GM18870 (cell line): Measurements from ENCODE around the gene HJURP.

Source experiments
- ATAC-seq: cut with Tn5 transposase; IDR thresholded peaks from one replicate; pipeline ENCODE4 v1.9.1; 2021; ENCODE audit warnings: moderate library complexity; ENCODE audit not compliant: unreplicated experiment

Gene HJURP

DNA sequence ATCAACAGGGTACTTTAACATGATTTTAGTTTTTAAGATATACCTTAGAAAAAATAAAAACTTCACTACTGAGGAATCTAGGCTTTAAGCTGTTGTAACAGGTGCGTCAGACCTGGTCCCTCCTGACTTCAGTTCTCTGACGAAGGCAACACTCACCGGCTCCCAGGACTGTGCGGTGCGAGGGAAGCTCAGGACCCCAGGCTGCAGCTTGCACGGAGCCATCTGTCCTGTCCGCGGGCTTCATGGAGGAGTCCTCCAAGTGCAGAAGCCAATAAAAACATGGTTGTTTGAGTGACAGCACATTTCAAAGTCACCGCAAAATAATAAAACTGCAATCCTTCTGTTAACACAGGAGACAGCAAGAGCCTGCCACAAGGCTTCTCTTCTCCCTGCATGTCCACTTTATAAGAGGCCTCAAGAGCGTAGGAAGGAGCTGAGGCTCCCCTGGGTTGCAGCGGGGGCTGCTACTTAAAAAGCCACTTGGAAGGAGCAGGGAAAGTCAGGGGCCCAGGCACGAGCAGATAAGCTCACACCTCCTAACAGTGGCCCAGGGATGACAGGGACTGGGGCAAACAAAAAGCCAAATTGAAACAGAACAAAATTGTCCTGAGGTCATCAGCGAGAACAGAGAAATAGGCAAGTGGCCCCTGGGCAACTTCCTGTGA lies 4.6 kb downstream of the HJURP start:
- ATAC-seq, result no peak

DNA sequence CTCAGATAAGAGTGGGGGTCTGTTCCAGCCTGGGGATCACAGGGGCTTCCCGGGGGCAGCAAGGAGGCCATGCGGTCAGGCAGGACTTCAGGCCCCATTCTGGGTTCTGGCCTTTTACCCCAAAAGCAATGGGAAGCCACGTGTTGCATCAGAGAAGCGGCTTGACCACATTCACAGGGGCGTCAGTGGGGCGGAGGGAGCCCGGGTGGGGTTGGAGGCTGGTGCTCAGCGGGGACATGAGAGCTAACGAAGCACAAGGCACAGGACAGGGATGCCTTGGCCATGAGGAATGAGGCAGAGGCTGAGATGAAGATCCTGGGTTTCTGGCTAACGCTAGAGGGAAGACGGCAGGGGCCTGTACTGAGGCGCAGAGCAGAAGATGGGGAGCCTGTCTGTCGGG lies 6.1 kb downstream of the HJURP start:
- no peak for ATAC-seq

- ATAC-seq, result no peak
These were observed 7.0 kb downstream of the HJURP start for GRCh38 chr2:233847248-233847898.

GRCh38 chr2:233846387-233847247 lies 7.7 kb downstream of the HJURP start:
- no peak for ATAC-seq

DNA sequence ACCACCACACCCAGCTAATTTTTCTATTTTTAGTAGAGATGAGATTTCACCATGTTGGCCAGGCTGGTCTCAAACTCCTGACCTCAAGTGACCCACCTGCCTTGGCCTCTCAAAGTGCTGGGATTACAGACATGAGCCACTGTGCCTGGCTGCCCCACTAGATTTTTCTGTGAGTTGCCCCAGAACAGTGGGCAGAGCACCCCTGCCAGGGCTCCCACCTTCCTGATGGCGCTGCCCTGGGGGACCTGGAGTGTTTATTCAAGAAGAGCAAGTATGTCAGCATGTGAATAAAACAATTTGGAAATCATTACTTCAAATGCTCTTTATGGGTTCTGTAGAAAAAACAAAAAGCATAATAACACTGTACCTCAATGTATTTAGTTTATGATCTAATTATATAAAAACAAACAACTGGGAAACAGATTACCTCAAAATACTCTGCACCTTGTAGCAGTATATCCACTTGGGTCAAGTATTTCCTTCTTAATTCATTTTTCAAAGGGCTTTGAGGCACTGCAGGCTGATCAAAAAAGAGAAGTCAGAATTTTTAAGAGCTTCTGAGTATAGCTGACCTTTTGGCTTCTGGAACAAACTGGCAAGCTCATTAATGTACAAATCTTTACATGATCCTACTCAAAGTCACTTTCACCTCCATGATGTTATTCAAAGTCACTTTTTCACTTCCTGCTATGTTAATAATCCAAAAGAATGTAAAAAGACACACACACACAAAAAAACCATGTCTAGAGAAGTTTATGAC lies 8.9 kb downstream of the HJURP start:
- no peak for ATAC-seq

DNA sequence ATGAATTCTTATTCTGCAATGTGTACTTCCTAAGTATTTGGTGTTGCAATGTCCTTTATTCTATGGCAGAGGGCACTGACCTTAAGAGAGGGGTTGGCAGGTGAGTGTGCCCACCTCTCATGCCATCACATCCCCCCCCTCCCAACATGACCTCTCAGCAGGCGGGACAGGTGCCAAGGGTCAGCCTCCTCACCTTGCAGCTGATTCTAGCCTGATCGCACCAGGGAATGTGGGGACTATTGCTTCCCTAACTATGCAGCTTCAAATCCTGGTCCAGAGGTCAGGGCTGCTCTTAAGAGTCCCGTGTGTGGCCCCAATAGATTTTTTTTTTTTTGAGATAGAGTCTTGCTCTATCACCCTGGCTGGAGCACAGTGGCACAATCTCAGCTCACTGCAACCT lies 9.5 kb downstream of the HJURP start:
- ATAC-seq, result no peak

GRCh38 chr2:233844064-233844807 lies 10.1 kb downstream of the HJURP start:
- no peak for ATAC-seq

DNA sequence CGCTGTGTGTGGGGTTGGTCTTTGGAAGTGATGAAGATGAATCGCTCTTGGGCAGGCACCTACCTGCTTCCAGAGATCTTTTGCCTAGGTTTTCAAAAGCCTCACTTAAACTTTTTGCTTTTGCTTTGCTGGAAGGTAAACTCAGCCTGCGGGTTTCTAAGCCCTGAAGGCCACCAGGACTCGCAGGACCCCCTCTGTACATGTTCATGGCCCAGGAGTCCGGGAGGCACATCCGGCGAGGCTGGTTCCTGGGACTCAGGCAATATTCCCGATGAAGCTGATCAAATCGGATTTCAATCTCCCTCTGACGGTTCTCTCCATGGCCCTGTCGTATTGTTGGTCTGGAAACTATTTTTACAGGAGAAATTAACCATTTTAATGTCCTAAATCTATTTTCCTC lies 13.2 kb downstream of the HJURP start:
- no peak for ATAC-seq

GRCh38 chr2:233840520-233840919 lies 13.8 kb downstream of the HJURP start:
- no peak for ATAC-seq

- no peak for ATAC-seq
These were observed 14.9 kb downstream of the HJURP start for GRCh38 chr2:233839447-233839820.

GRCh38 chr2:233838726-233839446 lies 15.4 kb downstream of the HJURP start:
- ATAC-seq, result no peak

DNA sequence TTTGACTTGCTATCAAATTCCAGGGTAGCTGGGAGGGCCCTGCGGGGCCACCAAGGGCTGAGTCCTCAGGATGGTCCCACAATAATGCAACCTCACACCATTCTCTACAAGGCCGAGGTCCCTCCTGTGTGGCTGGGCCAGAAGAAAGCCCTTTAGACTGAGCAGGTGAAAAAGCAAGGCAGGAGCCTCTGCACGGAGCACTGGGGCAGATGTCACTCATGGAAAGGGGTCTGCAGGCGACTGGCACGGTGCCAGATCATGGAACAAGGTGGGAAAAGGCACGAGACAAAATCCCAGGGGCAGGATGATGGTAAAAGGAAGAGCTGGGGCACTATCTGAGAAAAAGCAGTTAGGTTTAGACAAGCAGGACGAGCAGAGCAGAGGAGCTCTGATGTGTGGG lies 16.1 kb downstream of the HJURP start:
- no peak for ATAC-seq

DNA sequence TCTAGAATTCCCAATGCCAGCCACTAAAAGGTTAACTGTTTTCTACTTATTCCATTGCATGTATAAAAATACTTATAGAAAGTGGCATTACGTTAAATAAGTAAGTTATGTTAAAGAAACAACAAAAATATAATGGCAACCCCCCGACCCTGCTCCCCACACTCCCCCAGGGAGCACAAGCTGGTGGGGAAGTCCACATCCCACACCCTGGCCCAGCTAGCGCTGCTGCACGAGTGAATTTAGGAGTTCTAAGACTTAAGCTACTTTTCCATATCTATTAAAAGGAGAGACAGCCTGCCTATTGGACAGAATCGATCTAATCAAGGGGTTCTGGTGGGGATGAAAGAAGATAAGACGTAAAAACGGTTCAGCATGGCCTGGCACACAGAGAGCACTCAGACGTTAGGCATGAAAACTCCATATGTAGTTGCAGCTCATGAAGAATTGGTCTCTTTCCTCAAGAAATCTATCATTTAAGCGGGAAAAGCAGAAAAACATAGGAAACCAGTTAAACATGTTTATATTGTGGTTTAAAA lies 16.6 kb downstream of the HJURP start:
- no peak for ATAC-seq

- no peak for ATAC-seq
These were observed 18.0 kb downstream of the HJURP start for GRCh38 chr2:233836359-233836758.

DNA sequence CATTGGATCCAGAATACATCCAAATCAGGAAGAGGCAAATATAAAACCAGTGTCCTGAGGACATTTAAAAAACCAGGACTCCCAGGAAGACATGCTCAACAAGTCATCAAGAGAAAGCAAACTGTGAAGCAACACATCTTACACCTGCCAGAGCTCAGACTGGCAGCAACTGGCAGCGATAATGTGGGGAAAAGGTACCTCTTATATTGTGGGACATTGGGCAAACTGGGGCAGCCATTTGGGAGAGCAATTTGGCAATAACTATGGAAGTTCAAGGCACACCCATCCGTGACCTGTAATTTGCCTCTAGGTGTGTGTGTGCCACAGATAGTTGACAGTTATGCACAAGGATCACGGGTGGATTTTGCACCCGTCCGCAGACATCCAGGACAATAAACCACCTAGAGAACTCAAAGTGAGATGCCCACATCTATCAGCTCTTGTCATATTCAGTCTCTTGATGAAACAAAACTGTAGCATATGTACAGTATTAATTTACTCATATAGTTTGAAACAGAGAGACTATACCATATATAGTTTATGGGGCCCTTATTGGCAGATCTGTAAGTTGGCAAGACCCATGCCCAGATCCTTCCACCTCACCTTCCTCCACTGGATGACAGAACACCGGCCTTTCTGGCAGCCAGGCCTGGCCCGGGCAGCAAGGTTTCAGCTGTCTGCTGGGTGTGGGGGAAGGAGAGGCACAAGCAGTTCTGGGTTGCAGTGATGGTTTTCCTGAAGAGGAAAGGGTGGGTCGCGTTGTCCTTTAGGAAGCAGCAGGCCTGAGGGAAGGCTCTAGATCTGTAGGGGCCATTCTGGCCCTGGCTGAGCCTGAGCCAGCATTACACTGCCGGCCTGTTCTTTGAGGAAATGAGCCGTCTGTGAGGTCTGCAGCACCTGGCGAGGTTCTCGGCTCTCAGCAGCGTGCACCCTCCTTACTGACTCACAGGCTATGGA lies 18.8 kb downstream of the HJURP start:
- ATAC-seq, result no peak

DNA sequence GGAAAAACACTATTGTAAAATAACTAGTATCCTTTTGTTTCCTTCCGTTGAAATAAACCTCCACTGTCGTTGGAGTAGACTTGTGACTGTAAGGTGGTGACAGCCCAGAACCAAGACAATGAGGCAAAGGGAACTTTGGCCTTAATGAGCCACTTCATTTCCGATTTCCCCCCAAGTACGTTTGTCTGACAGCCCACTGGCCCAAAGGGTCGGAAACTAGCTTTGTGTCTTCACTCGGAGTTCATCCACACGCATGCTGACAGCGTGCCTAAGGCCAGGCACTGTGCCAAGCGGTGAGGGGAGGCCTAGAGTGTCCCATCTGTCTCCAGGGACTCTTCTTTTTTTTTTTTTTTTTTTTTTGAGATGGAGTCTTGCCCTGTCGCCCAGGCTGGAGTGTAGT lies 21.0 kb downstream of the HJURP start:
- no peak for ATAC-seq

DNA sequence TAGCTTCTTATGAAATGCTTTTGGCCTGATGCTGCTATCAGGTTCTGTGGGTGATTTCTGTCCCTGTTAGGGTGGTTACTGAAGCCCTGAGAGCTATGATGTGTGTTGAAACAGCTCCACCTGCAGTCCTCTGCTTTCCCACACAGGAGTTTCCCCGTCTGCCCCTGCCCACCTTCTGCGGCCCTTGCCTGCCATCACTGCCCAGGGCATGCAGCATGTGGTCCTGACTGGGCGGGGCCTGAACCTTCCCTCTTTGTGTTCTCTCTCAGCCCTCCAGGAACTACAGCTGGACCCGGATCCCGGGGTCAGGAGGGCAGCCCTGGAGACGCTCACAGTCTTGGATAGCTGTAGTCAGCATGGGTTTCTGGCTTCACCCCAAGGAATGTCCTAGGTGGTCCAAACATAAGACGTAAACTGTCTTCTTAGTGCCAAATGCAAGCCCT lies 21.4 kb downstream of the HJURP start:
- no peak for ATAC-seq

- no peak for ATAC-seq
These were observed 21.9 kb downstream of the HJURP start for GRCh38 chr2:233832414-233832813.
